Activated naive CD4-positive, alpha-beta T cell treated with anti-CD3 and anti-CD28 coated beads, Interleukin-2, amount 10 ng/mL, durations not matched to agents 7 days and 5 days (primary cell): ENCODE measurements around the gene TRDMT1.

Experiments
- CTCF ChIA-PET: fragments of 350-600 bp; sonication (Branson Sonifier 250); formaldehyde crosslinking; loops from one replicate; lab custom pipeline; 2021; ENCODE audit warnings: antibody characterized with exemption; lab: Charles Lee
- DNase-seq: peaks from one replicate; pipeline ENCODE4 v3.0.0-alpha.2; 2020
- H3K27ac Mint-ChIP-seq: one replicate; pipeline ENCODE4 v1.8.0; 2021; ENCODE audit warnings: mild to moderate bottlenecking, moderate library complexity, mixed read lengths
- H3K27me3 Mint-ChIP-seq: one replicate; pipeline ENCODE4 v1.8.0; 2021; ENCODE audit warnings: mild to moderate bottlenecking, mixed read lengths
- H3K36me3 Mint-ChIP-seq: one replicate; pipeline ENCODE4 v1.8.0; 2021; ENCODE audit warnings: mixed read lengths
- H3K4me1 Mint-ChIP-seq: one replicate; pipeline ENCODE4 v1.8.0; 2021; ENCODE audit warnings: mixed read lengths
- H3K4me3 Mint-ChIP-seq: one replicate; pipeline ENCODE4 v1.8.0; 2021; ENCODE audit warnings: mild to moderate bottlenecking, moderate library complexity, mixed read lengths
- H3K9me3 Mint-ChIP-seq: one replicate; pipeline ENCODE4 v1.8.0; 2021; ENCODE audit warnings: mixed read lengths

TRDMT1 gene

GRCh38 chr10:17169803-17170202, 31.7 kb downstream of the TRDMT1 start:
- Mint-ChIP-seq H3K4me3 (no peak overlapping the region), H3K4me1 (peaks cover 9% of the 10 kb centered on the region), H3K27me3 (no peaks in the 10 kb centered on the region), H3K27ac (no peak overlapping the region), H3K36me3 (peaks cover 7% of the 10 kb centered on the region), H3K9me3 (peaks cover under 1% of the 10 kb centered on the region)
- CTCF ChIA-PET = interaction anchor here (1.3 kb wide), 1 partner anchor 14 kb away, joined by 3 read pairs; no protein-coding TSS in a partner anchor
- no peak for DNase-seq

DNA sequence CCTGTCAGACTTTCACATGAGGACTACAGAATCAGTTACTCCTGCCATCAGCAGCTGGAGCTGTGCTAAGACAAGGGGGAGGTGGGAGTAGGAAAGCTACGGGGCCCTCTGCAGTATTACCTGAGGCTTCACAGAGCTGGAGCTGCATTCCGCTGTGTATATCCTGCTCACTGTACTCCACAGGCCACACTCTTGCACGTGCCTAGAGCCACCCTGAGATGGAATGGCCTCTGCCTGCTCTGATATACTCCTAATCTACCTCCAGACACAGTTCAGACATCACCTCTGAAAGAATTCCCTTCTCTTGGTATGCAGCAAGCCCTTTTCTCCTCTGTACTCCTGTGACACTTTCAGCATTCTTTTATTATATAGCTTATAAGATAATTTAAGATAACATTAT, 34.8 kb downstream of the TRDMT1 start:
- H3K27me3 Mint-ChIP-seq = no peaks in the 10 kb centered on the region
- peaks cover 8% of the 10 kb centered on the region for H3K36me3 Mint-ChIP-seq
- H3K4me3 Mint-ChIP-seq = no peak overlapping the region
- H3K9me3 Mint-ChIP-seq = peaks cover 6% of the 10 kb centered on the region
- CTCF ChIA-PET = interaction anchor here (0.7 kb wide), 1 partner anchor 216 kb away, joined by 3 read pairs; no protein-coding TSS in a partner anchor
- H3K4me1 Mint-ChIP-seq = peaks cover 9% of the 10 kb centered on the region
- no peak for DNase-seq
- no peak overlapping the region for H3K27ac Mint-ChIP-seq

DNA sequence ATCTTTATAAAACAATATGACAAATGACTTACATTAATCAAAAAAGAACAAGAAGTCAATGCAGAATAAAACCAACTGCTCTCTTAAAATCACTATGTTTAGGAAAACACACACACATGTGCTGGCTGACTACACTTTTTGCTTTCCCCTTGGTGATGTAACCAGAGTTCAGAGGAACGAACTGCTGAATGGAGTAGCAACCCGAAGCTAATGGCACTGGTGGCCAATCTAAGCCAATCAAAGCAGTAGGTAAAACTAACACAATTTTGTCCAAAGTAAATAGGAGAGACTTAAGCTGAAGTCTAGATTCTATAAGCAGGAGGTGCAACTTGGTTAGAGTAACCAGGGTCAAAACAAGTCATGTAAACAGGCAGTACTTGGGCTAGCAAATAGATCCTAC, 38.6 kb downstream of the TRDMT1 start:
- peaks cover 11% of the 10 kb centered on the region for H3K36me3 Mint-ChIP-seq
- H3K9me3 Mint-ChIP-seq = peaks cover 6% of the 10 kb centered on the region
- no peaks in the 10 kb centered on the region for H3K27me3 Mint-ChIP-seq
- CTCF ChIA-PET = no interaction called here
- DNase-seq = no peak
- H3K4me3 Mint-ChIP-seq = no peak overlapping the region
- no peaks in the 10 kb centered on the region for H3K4me1 Mint-ChIP-seq
- no peak overlapping the region for H3K27ac Mint-ChIP-seq

- H3K9me3 Mint-ChIP-seq = peaks cover 6% of the 10 kb centered on the region
- CTCF ChIA-PET = no interaction called here
- no peak for DNase-seq
- H3K4me1 Mint-ChIP-seq = no peaks in the 10 kb centered on the region
- no peak overlapping the region for H3K4me3 Mint-ChIP-seq
- no peak overlapping the region for H3K27ac Mint-ChIP-seq
- peaks cover 11% of the 10 kb centered on the region for H3K36me3 Mint-ChIP-seq
- H3K27me3 Mint-ChIP-seq = no peaks in the 10 kb centered on the region
These were observed 39.7 kb downstream of the TRDMT1 start for GRCh38 chr10:17161775-17162174.

- H3K27ac Mint-ChIP-seq = no peak overlapping the region
- DNase-seq = no peak
- H3K4me1 Mint-ChIP-seq = no peaks in the 10 kb centered on the region
- no peaks in the 10 kb centered on the region for H3K27me3 Mint-ChIP-seq
- no peaks in the 10 kb centered on the region for H3K9me3 Mint-ChIP-seq
- peaks cover 5% of the 10 kb centered on the region for H3K36me3 Mint-ChIP-seq
- H3K4me3 Mint-ChIP-seq = no peak overlapping the region
- CTCF ChIA-PET = no interaction called here
These were observed 44.4 kb downstream of the TRDMT1 start for GRCh38 chr10:17157024-17157423.

- Mint-ChIP-seq H3K27ac (no peak overlapping the region), H3K27me3 (no peaks in the 10 kb centered on the region), H3K36me3 (peaks cover 4% of the 10 kb centered on the region), H3K9me3 (no peaks in the 10 kb centered on the region), H3K4me3 (no peak overlapping the region), H3K4me1 (no peaks in the 10 kb centered on the region)
- CTCF ChIA-PET = interaction anchor here (1.4 kb wide), 1 partner anchor 14 kb away, joined by 3 read pairs; no protein-coding TSS in a partner anchor
- no peak for DNase-seq
These were observed 45.6 kb downstream of the TRDMT1 start for GRCh38 chr10:17155826-17156225.

DNA sequence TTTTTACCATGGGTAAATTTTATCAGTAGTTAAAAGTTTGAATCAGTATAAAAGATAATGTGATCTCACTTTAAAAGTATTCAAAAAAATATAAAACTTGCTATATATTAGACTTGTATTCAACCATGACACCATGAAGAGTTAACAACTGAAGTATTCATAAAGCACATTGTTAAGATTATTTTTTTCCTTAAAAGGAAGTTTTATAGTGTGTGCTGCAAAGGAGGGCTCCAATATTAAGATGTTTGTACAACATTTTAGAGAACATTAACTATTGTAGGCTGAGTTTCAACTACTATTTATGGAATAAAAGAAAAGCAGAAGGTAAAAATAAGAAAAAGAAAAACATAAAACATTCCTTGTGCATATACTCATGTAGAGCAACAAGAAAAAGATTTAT, 47.4 kb downstream of the TRDMT1 start:
- CTCF ChIA-PET = no interaction called here
- peaks cover 4% of the 10 kb centered on the region for H3K36me3 Mint-ChIP-seq

GRCh38 chr10:17153321-17153720, 48.2 kb downstream of the TRDMT1 start:
- no peaks in the 10 kb centered on the region for H3K4me1 Mint-ChIP-seq
- CTCF ChIA-PET = interaction anchor here (0.6 kb wide), 1 partner anchor 464 kb away, joined by 4 read pairs; no protein-coding TSS in a partner anchor
- H3K9me3 Mint-ChIP-seq = no peaks in the 10 kb centered on the region
- no peak overlapping the region for H3K4me3 Mint-ChIP-seq
- peaks cover 4% of the 10 kb centered on the region for H3K36me3 Mint-ChIP-seq
- DNase-seq = no peak
- no peaks in the 10 kb centered on the region for H3K27me3 Mint-ChIP-seq
- H3K27ac Mint-ChIP-seq = no peak overlapping the region

More for the DNA sequence above, 47.4 kb downstream of the TRDMT1 start:
- Mint-ChIP-seq H3K9me3 (no peaks in the 10 kb centered on the region), H3K4me1 (no peaks in the 10 kb centered on the region), H3K27ac (no peak overlapping the region), H3K4me3 (no peak overlapping the region), H3K27me3 (no peaks in the 10 kb centered on the region)
- no peak for DNase-seq

DNA sequence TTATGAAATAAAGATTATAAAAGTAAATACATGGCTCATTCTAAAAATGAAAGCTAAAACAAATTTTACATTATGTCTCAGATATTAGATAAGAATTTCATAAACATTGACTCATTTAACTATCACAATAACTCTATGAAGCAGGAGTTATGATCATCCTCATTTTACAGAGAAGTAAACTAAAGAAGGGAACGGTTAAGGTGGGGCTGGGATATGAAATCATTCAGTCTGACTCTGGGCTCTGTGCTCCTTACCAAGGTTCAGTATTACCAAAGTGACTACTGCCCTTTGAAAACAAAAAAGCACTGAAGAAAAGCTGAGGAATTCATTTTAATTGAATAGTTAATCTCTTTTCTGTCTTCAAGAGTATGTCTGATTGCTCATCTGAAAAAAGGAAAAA, 49.8 kb downstream of the TRDMT1 start:
- no peak overlapping the region for H3K27ac Mint-ChIP-seq
- no peaks in the 10 kb centered on the region for H3K9me3 Mint-ChIP-seq
- peaks cover 7% of the 10 kb centered on the region for H3K36me3 Mint-ChIP-seq
- CTCF ChIA-PET = interaction anchor here (0.7 kb wide), 1 partner anchor 64 kb away, joined by 3 read pairs; no protein-coding TSS in a partner anchor
- DNase-seq = no peak
- no peaks in the 10 kb centered on the region for H3K4me1 Mint-ChIP-seq
- no peak overlapping the region for H3K4me3 Mint-ChIP-seq
- no peaks in the 10 kb centered on the region for H3K27me3 Mint-ChIP-seq

DNA sequence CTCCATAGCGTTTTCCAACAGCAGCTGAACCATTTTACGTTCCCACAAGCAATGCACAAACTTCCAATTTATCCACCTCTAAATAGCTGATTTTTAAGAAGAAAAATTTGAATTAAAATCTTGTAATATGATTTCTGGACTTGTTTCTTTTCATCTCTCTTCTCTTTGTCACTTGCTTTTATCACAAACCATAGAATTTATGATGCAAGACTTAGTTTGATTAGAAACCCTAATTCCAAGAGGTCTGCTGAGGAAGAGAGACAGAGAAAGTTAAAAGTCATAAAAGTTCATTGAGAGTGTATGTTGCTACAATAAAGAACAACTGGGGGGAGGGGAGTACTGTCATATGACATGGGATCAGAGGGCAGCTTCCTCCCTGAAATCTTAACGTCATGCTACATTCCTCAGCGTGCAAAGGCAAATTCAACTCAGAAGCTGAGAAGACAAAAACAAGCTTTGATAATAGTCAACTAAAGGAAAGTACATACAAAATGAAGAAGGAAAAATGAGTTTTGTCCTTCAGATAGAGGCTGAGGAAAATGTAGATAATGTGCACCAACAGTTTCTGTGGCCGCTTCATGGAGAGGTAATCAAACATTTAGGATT, 53.5 kb downstream of the TRDMT1 start:
- no peaks in the 10 kb centered on the region for H3K27me3 Mint-ChIP-seq
- no peaks in the 10 kb centered on the region for H3K9me3 Mint-ChIP-seq
- peaks cover 19% of the 10 kb centered on the region for H3K4me1 Mint-ChIP-seq
- peaks cover 8% of the 10 kb centered on the region for H3K36me3 Mint-ChIP-seq
- CTCF ChIA-PET = no interaction called here
- no peak for DNase-seq
- no peak overlapping the region for H3K4me3 Mint-ChIP-seq
- H3K27ac Mint-ChIP-seq = no peak overlapping the region

- Mint-ChIP-seq H3K36me3 (peaks cover 9% of the 10 kb centered on the region), H3K27ac (no peak overlapping the region), H3K4me1 (peaks cover 19% of the 10 kb centered on the region), H3K9me3 (no peaks in the 10 kb centered on the region), H3K4me3 (no peak overlapping the region), H3K27me3 (no peaks in the 10 kb centered on the region)
- DNase-seq = no peak
- CTCF ChIA-PET = no interaction called here
These were observed 54.6 kb downstream of the TRDMT1 start for GRCh38 chr10:17146892-17147291.

DNA sequence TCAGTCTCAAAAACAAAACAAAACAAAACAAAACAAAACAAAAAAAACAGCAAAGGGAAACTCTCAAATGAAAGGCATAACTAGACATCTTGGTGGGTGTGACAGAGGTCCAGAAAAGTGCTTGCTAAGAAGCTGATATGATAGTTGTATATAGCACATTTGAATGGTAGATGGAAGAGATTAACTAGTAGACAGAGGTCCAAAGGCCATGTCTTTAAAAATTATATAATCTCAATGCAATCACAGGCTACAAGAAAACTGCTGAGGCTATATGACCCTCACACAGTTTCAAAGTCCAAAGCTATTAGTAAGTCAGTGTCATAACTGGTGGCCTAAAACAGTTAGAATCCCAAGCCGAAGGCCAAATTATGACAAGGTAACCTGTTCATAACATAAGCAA, 56.2 kb downstream of the TRDMT1 start:
- H3K27me3 Mint-ChIP-seq = no peaks in the 10 kb centered on the region
- no peaks in the 10 kb centered on the region for H3K9me3 Mint-ChIP-seq
- CTCF ChIA-PET = no interaction called here
- H3K27ac Mint-ChIP-seq = peak overlapping the region; percentile 20
- DNase-seq = no peak
- peaks cover 10% of the 10 kb centered on the region for H3K36me3 Mint-ChIP-seq
- H3K4me1 Mint-ChIP-seq = peaks cover 24% of the 10 kb centered on the region
- no peak overlapping the region for H3K4me3 Mint-ChIP-seq

- Mint-ChIP-seq H3K4me1 (peaks cover 24% of the 10 kb centered on the region), H3K36me3 (peaks cover 10% of the 10 kb centered on the region), H3K4me3 (no peak overlapping the region), H3K9me3 (no peaks in the 10 kb centered on the region), H3K27me3 (no peaks in the 10 kb centered on the region), H3K27ac (peak overlapping the region; percentile 20)
- CTCF ChIA-PET = no interaction called here
- DNase-seq = peak; percentile 62
These were observed 56.7 kb downstream of the TRDMT1 start for GRCh38 chr10:17144757-17145156.

- Mint-ChIP-seq H3K9me3 (no peaks in the 10 kb centered on the region), H3K27me3 (no peaks in the 10 kb centered on the region), H3K4me3 (no peak overlapping the region), H3K36me3 (peaks cover 10% of the 10 kb centered on the region), H3K4me1 (peaks cover 24% of the 10 kb centered on the region), H3K27ac (no peak overlapping the region)
- CTCF ChIA-PET = no interaction called here
- no peak for DNase-seq
These were observed 57.4 kb downstream of the TRDMT1 start for GRCh38 chr10:17144032-17144431.

GRCh38 chr10:17143055-17143690, 58.3 kb downstream of the TRDMT1 start:
- Mint-ChIP-seq H3K27ac (no peak overlapping the region), H3K4me3 (no peak overlapping the region), H3K4me1 (peaks cover 24% of the 10 kb centered on the region), H3K27me3 (no peaks in the 10 kb centered on the region), H3K36me3 (peaks cover 10% of the 10 kb centered on the region), H3K9me3 (no peaks in the 10 kb centered on the region)
- DNase-seq = no peak
- CTCF ChIA-PET = no interaction called here
